HCT116 (cell line): ENCODE results near the gene ARMC6.

ENCODE experiments used
- ATF3 ChIP-seq: IDR thresholded peaks from 2 replicates; pipeline ENCODE4 v1.6.1; 2012
- EZH2 ChIP-seq: fragments of 200-600 bp; sonication (generic); IDR thresholded peaks from 2 replicates; pipeline ENCODE4 v1.6.1; 2017; ENCODE audit warnings: antibody characterized with exemption, mixed run types
- POLR2A ChIP-seq: IDR thresholded peaks from 2 replicates; pipeline ENCODE4 v1.7.0; 2011; ENCODE audit warnings: borderline replicate concordance; ENCODE audit not compliant: insufficient read depth, insufficient read length; ENCODE audit errors: extremely low read depth
- POLR2AphosphoS5 ChIP-seq: IDR thresholded peaks from 2 replicates; pipeline ENCODE4 v1.6.1; 2011; ENCODE audit warnings: mild to moderate bottlenecking, low read depth, low read length, moderate library complexity
- SIN3A ChIP-seq: IDR thresholded peaks from 2 replicates; pipeline ENCODE4 v1.6.1; 2012; ENCODE audit warnings: low read depth
- YY1 ChIP-seq: IDR thresholded peaks from 2 replicates; pipeline ENCODE4 v1.6.1; 2011; ENCODE audit warnings: low read length, low read depth, moderate library complexity, mild to moderate bottlenecking; ENCODE audit not compliant: insufficient replicate concordance; ENCODE audit errors: extremely low read depth
- TF ChIP-seq, protein P1 (sequence below), 3 experiments: fragments of 200-600 bp in 1 of 3; sonication (generic) in 1 of 3; IDR thresholded peaks in 2 of 3; conservative IDR thresholded peaks in 1 of 3; 2 replicates each; pipeline ENCODE4 v1.5.1; 2012 to 2017; ENCODE audit warnings: low read depth in 2 of 3, low read length in 2 of 3, antibody characterized with exemption in 1 of 3, borderline replicate concordance in 1 of 3, control low read depth in 1 of 3, mild to moderate bottlenecking in 1 of 3, mixed read lengths in 1 of 3, mixed run types in 1 of 3, moderate library complexity in 1 of 3; ENCODE audit not compliant: insufficient read depth in 1 of 3
- TF ChIP-seq, protein P2 (sequence below): IDR thresholded peaks from 2 replicates; pipeline ENCODE4 v1.6.1; 2012; ENCODE audit warnings: low read depth

DNA sequence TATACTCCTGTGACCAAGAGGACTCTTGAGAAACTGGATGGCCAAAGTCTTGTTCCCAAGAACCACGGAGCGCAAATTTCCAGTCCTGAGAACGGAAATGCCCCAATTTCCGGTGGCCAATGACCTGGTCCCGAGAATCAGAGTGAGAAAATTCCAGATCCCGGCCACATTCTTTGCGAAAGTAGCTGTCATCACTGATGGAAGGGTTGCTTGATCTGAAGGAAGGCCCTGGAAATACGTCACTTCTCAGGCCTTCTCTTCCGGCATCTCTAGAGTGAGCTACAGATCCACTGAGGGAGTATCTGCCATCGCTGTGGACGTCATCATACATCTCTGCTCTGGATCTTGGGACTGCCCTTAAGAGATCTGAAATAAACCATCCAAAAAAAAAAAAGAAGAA is 7.5 kb upstream of the ARMC6 start:
- TF ChIP-seq YY1 (no peak), POLR2A (no peak), EZH2 (no peak), ATF3 (no peak), POLR2AphosphoS5 (no peak), SIN3A (no peak)
- TF ChIP-seq, protein P1, sequence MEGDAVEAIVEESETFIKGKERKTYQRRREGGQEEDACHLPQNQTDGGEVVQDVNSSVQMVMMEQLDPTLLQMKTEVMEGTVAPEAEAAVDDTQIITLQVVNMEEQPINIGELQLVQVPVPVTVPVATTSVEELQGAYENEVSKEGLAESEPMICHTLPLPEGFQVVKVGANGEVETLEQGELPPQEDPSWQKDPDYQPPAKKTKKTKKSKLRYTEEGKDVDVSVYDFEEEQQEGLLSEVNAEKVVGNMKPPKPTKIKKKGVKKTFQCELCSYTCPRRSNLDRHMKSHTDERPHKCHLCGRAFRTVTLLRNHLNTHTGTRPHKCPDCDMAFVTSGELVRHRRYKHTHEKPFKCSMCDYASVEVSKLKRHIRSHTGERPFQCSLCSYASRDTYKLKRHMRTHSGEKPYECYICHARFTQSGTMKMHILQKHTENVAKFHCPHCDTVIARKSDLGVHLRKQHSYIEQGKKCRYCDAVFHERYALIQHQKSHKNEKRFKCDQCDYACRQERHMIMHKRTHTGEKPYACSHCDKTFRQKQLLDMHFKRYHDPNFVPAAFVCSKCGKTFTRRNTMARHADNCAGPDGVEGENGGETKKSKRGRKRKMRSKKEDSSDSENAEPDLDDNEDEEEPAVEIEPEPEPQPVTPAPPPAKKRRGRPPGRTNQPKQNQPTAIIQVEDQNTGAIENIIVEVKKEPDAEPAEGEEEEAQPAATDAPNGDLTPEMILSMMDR (IDR thresholded peaks at IDR 0.05 in 2 of 3, conservative IDR thresholded peaks at IDR 0.05 in 1 of 3; ENCODE audit: borderline replicate concordance in 1 of 3, insufficient read depth in 1 of 3, low read depth in 2 of 3, low read length in 2 of 3): no peak
- TF ChIP-seq, protein P2, sequence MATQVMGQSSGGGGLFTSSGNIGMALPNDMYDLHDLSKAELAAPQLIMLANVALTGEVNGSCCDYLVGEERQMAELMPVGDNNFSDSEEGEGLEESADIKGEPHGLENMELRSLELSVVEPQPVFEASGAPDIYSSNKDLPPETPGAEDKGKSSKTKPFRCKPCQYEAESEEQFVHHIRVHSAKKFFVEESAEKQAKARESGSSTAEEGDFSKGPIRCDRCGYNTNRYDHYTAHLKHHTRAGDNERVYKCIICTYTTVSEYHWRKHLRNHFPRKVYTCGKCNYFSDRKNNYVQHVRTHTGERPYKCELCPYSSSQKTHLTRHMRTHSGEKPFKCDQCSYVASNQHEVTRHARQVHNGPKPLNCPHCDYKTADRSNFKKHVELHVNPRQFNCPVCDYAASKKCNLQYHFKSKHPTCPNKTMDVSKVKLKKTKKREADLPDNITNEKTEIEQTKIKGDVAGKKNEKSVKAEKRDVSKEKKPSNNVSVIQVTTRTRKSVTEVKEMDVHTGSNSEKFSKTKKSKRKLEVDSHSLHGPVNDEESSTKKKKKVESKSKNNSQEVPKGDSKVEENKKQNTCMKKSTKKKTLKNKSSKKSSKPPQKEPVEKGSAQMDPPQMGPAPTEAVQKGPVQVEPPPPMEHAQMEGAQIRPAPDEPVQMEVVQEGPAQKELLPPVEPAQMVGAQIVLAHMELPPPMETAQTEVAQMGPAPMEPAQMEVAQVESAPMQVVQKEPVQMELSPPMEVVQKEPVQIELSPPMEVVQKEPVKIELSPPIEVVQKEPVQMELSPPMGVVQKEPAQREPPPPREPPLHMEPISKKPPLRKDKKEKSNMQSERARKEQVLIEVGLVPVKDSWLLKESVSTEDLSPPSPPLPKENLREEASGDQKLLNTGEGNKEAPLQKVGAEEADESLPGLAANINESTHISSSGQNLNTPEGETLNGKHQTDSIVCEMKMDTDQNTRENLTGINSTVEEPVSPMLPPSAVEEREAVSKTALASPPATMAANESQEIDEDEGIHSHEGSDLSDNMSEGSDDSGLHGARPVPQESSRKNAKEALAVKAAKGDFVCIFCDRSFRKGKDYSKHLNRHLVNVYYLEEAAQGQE: no peak
